Liver (tissue), 9 donors: Measurements from ENCODE around the gene GNAO1. TPM values are rescaled to one million over a fixed set of nuclear protein-coding genes. Genes with fewer than 3 reads are reported as not detected.

ENCODE experiments used
- DNase-seq: peaks from one replicate; pipeline ENCODE4 v3.0.0-alpha.2; 2017; ENCODE audit warnings: low spot score
- H3K27ac ChIP-seq, 2 donors: one replicate each; pipeline ENCODE4 v1.7.0; 2013; ENCODE audit warnings: inconsistent platforms in 2 of 2, low read length in 2 of 2, control low read depth in 1 of 2, low read depth in 1 of 2, mild to moderate bottlenecking in 1 of 2
- H3K27me3 ChIP-seq, 4 donors: one replicate each; pipeline versions ENCODE4 v1.6.1 to v1.7.0; 2013; ENCODE audit warnings: low read length in 3 of 4, inconsistent platforms in 1 of 4, mild to moderate bottlenecking in 1 of 4, moderate library complexity in 1 of 4; ENCODE audit not compliant: control insufficient read depth in 4 of 4, insufficient read depth in 4 of 4
- H3K36me3 ChIP-seq, 4 donors: one replicate each; pipeline versions ENCODE4 v1.6.1 to v1.7.0; 2013; ENCODE audit warnings: low read length in 3 of 4, mild to moderate bottlenecking in 3 of 4, low read depth in 1 of 4, moderate library complexity in 1 of 4; ENCODE audit not compliant: control insufficient read depth in 4 of 4, insufficient read depth in 3 of 4
- H3K4me1 ChIP-seq, 4 donors: one replicate each; pipeline versions ENCODE4 v1.6.1 to v1.7.0; 2013; ENCODE audit warnings: low read length in 3 of 4, mild to moderate bottlenecking in 3 of 4, moderate library complexity in 1 of 4; ENCODE audit not compliant: control insufficient read depth in 4 of 4, insufficient read depth in 4 of 4
- H3K4me3 ChIP-seq, 3 donors: one replicate each; pipeline versions ENCODE4 v1.6.1 to v1.7.0; 2013; ENCODE audit warnings: low read length in 3 of 3, control low read depth in 1 of 3, low read depth in 1 of 3, mild to moderate bottlenecking in 1 of 3
- H3K9ac ChIP-seq, 2 donors: one replicate each; pipeline ENCODE4 v1.7.0; 2013; ENCODE audit warnings: low read length in 2 of 2, mild to moderate bottlenecking in 2 of 2, moderate library complexity in 2 of 2, control low read depth in 1 of 2, low read depth in 1 of 2
- H3K9me3 ChIP-seq, 4 donors: one replicate each; pipeline versions ENCODE4 v1.6.1 to v1.7.0; 2013; ENCODE audit warnings: low read length in 3 of 4; ENCODE audit not compliant: control insufficient read depth in 4 of 4
- EGR1 ChIP-seq, 2 donors: IDR thresholded peaks; 2 replicates each; pipeline ENCODE4 v1.6.1; 2016 to 2018; ENCODE audit warnings: antibody characterized with exemption in 2 of 2, low read depth in 2 of 2
- FOXA1 ChIP-seq: IDR thresholded peaks from 2 replicates; pipeline ENCODE4 v1.6.1; 2016; ENCODE audit warnings: antibody characterized with exemption
- HNF4G ChIP-seq: IDR thresholded peaks from 2 replicates; pipeline ENCODE4 v1.6.1; 2016; ENCODE audit warnings: antibody characterized with exemption
- JUND ChIP-seq, 2 donors: IDR thresholded peaks; 2 replicates each; pipeline ENCODE4 v1.6.1; 2016; ENCODE audit warnings: antibody characterized with exemption in 2 of 2
- MAX ChIP-seq: IDR thresholded peaks from 2 replicates; pipeline ENCODE4 v1.6.1; 2016; ENCODE audit warnings: antibody characterized with exemption
- NR2F2 ChIP-seq: IDR thresholded peaks from 2 replicates; pipeline ENCODE4 v1.6.1; 2016; ENCODE audit warnings: antibody characterized with exemption
- RAD21 ChIP-seq, 2 donors: IDR thresholded peaks; 2 replicates each; pipeline ENCODE4 v1.6.1; 2016; ENCODE audit warnings: antibody characterized with exemption in 2 of 2, mild to moderate bottlenecking in 2 of 2
- REST ChIP-seq: IDR thresholded peaks from 2 replicates; pipeline ENCODE4 v1.6.1; 2016; ENCODE audit warnings: antibody characterized with exemption, mild to moderate bottlenecking
- RXRA ChIP-seq, 2 donors: IDR thresholded peaks; 2 replicates each; pipeline ENCODE4 v1.6.1; 2017 to 2018; ENCODE audit warnings: antibody characterized with exemption in 2 of 2, mild to moderate bottlenecking in 1 of 2
- TAF1 ChIP-seq: conservative IDR thresholded peaks from 2 replicates; pipeline ENCODE4 v1.6.1; 2016; ENCODE audit warnings: antibody characterized with exemption, mild to moderate bottlenecking
- YY1 ChIP-seq: IDR thresholded peaks from 2 replicates; pipeline ENCODE4 v1.6.1; 2016; ENCODE audit warnings: antibody characterized with exemption, mild to moderate bottlenecking
- WGBS: extraction: QIAGEN DNeasy Blood & Tissue Kit; methylation state at CpG from one replicate; pipeline ENCODE4 v1.1.7; 2013; 5-methylcytosine and 5-hydroxymethylcytosine counted together
- polyA plus RNA-seq, 2 donors: library from polyadenylated mRNA; stranded (reverse) in 1 of 2; unstranded in 1 of 2; fragments of 200-250 nt in 1 of 2; fragments of >200 nt in 1 of 2; fragmentation: Nextera tagmentation in 1 of 2; extraction: Ambion mirVana in 1 of 2; gene quantifications; one replicate each; pipeline versions ENCODE4 v1.2.1 to v1.2.3, GENCODE V29; 2013 to 2015
- total RNA-seq, 2 donors: library from RNA; depleted of rRNA; stranded (reverse); fragments of >200 nt; gene quantifications; one replicate each; pipeline ENCODE4 v1.2.3, GENCODE V29; 2014
- TF ChIP-seq, protein P1 (sequence below): IDR thresholded peaks from 2 replicates; pipeline ENCODE4 v1.6.1; 2016; ENCODE audit warnings: antibody characterized with exemption
- donor health status: healthy.
- donor health status: healthy.
- donor health status: healthy.
- donor health status: healthy.
- donor health status: healthy.

GNAO1 gene
- total and polyA plus RNA-seq, 4 donors: 0.61 to 15.1 (median 7.0) TPM

DNA sequence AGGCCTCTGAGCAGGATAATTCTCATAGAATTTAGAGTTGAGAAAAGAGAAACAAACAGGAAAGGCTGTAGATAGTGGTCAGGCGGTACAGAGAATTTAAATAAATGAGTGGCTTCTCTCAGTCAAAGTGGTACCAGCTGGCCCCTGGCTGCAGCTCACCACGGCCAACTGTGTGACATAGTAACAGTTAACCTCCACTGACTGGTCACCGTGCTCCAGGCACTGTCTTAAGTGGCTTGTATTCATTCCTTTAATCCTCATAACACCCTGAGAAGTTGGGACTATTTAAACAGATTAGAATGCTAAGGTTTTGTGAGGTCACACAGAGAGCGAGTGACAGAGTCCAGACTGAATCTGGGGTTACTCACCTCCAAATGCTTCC is 108.9 kb downstream of the GNAO1 start:
- Histone ChIP-seq H3K9ac (no peak overlapping the region), H3K4me3 (no peak overlapping the region), H3K27me3 (no peaks in the 10 kb centered on the region), H3K36me3 (peaks cover 0 to 3% (median 1%) of the 10 kb centered on the region in 4 donors), H3K9me3 (no peaks in the 10 kb centered on the region), H3K27ac (no peak overlapping the region), H3K4me1 (peaks cover 4 to 19% (median 7%) of the 10 kb centered on the region in 4 donors)
- no peak for DNase-seq
- no peak for TF ChIP-seq TAF1
- no peak for TF ChIP-seq EGR1 (IDR thresholded peaks at IDR 0.05; ENCODE audit: low read depth in 2 of 2)
- TF ChIP-seq REST: no peak
- TF ChIP-seq JUND (IDR thresholded peaks at IDR 0.05): no peak
- no peak for TF ChIP-seq NR2F2
- TF ChIP-seq HNF4G: no peak
- no peak for TF ChIP-seq RXRA (IDR thresholded peaks at IDR 0.05)
- WGBS: 83% methylated on average over 4 of the region's 4 CpGs

DNA sequence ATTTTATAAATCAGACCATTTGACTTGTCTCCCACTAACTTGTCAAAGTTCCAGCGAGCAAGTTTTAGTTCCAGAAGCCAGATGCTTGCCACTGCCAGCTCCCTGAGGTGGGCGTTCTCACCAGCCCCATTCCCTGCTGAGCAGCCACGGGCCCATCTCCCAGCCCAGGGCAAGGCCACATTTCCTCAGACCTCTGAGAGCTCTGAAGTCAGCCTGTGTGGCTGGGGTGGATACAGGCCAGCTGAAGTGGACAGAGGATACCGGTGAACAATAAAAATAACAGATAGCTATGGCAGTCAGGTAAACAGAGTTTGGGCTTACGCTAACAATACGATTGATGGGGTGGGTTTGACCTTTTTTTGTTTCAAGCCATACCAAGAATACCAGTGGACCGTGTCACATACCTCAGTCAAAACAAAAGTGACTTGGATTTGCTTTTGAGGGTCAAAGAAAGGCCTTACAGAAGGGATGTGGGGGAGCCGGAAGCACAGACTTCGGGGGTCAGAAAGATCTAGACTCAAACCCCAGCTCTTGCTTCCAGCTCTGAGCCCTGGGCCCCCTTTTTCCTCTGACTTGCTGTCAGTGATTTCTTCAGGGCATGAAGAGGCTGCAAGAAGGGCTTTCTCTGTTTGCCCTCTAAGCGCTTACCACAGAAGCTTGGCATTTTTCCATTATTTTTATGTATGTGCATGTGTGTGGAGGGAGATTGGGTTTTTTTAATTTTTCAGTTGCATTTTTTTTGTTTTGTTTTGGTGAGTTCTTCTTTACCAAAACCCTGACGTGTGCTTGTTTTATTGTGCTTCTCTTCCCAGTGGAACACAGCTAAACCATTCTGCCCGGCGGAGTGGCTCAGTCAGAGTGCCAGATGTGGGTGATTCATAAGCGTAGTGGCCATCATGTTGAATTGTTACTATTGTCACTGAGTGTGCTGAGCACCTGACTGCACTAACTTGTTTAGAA is 109.9 kb downstream of the GNAO1 start:
- 88% methylated on average over 14 of the region's 14 CpGs for WGBS
- H3K36me3 ChIP-seq: peaks cover 0 to 3% (median 1%) of the 10 kb centered on the region in 4 donors
- TF ChIP-seq, protein P1, sequence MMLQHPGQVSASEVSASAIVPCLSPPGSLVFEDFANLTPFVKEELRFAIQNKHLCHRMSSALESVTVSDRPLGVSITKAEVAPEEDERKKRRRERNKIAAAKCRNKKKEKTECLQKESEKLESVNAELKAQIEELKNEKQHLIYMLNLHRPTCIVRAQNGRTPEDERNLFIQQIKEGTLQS: no peak
- TF ChIP-seq YY1 (no peak), FOXA1 (no peak), HNF4G (no peak), MAX (no peak), NR2F2 (no peak), JUND (IDR thresholded peaks at IDR 0.05) (no peak)

DNA sequence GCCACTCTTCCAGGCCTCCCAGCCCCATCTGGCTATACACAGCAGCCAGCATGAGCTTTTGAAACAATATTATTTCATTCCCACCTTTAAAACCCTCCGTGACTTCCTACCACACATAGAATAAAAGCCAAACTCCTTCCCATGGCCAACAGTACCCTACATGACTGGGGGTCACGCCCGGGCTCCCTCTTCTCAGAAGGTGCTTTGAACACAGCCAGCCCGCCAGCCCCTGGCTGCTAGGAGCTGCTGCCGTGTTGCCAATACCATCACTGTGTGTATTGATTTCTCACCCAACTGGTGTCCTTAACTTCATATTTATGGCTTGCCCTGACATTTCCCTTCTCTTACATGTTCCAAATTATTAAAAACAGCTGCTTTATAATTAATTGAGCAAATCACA is 111.2 kb downstream of the GNAO1 start:
- H3K9ac ChIP-seq: no peak overlapping the region
- H3K9me3 ChIP-seq: no peaks in the 10 kb centered on the region
- no peak overlapping the region for H3K27ac ChIP-seq
- no peak for TF ChIP-seq RXRA (IDR thresholded peaks at IDR 0.05)
- TF ChIP-seq REST: no peak
- no peak for TF ChIP-seq RAD21 (IDR thresholded peaks at IDR 0.05)
- H3K36me3 ChIP-seq: peaks cover 0 to 5% (median 1%) of the 10 kb centered on the region in 4 donors
- peaks cover 4 to 15% (median 7%) of the 10 kb centered on the region in 4 donors for H3K4me1 ChIP-seq
- DNase-seq: no peak
- H3K27me3 ChIP-seq: no peaks in the 10 kb centered on the region
- H3K4me3 ChIP-seq: no peak overlapping the region
- 81% methylated on average over 5 of the region's 5 CpGs for WGBS

More for the DNA sequence above, 109.9 kb downstream of the GNAO1 start:
- Histone ChIP-seq H3K9me3 (no peaks in the 10 kb centered on the region), H3K27ac (no peak overlapping the region), H3K9ac (no peak overlapping the region), H3K4me1 (peaks cover 4 to 15% (median 7%) of the 10 kb centered on the region in 4 donors), H3K27me3 (no peaks in the 10 kb centered on the region), H3K4me3 (no peak overlapping the region)
- DNase-seq: no peak
